B cell (primary cell): Measurements from ENCODE around the gene DPYD.

Source experiments
- CTCF ChIP-seq: fragments of 200-600 bp; IDR thresholded peaks from one replicate; pipeline ENCODE4 v1.8.0; 2022; ENCODE audit warnings: antibody characterized with exemption, mild to moderate bottlenecking
- EZH2 ChIP-seq: IDR thresholded peaks from 2 replicates; pipeline ENCODE4 v1.6.1; 2012; ENCODE audit warnings: borderline replicate concordance, low read depth, mild to moderate bottlenecking, moderate library complexity, low read length; ENCODE audit not compliant: insufficient read depth, poor library complexity, severe bottlenecking

DNA sequence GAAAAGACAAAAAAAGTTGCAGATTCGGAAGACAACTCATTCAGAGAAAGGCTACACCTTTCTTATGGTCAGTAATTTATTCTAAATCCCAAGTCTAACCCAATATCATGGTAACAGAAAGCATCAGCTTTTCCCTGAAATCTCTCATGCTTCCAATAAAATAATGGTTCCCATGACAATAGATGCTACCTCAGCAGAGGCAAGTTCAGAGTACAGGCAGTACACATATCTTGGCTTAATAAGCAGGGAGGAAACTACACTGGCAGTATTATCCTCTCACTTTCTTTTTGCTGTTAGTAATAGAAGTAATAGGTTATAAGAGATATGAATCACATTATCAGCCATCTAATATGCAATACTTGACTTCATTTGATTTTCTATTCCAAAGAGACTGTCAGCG, 137.1 kb downstream of the DPYD start:
- TF ChIP-seq CTCF (no peak), EZH2 (no peak)
